SU-DHL-6 (cell line): ENCODE data around the gene TMEM60.

Experiments
- EZH2phosphoT487 ChIP-seq: fragments of 200-600 bp; sonication (generic), shearing (Covaris generic); conservative IDR thresholded peaks from 2 replicates; pipeline ENCODE4 v1.6.1; 2018; ENCODE audit warnings: mild to moderate bottlenecking, antibody characterized with exemption, low read length, moderate library complexity, mixed read lengths
- TF ChIP-seq, protein P1 (sequence below): fragments of 200-600 bp; sonication (generic); IDR thresholded peaks from one replicate; pipeline ENCODE4 v1.5.1; 2017; ENCODE audit warnings: antibody characterized with exemption, mild to moderate bottlenecking, low read length, moderate library complexity; ENCODE audit not compliant: insufficient read depth, poor library complexity, severe bottlenecking

DNA sequence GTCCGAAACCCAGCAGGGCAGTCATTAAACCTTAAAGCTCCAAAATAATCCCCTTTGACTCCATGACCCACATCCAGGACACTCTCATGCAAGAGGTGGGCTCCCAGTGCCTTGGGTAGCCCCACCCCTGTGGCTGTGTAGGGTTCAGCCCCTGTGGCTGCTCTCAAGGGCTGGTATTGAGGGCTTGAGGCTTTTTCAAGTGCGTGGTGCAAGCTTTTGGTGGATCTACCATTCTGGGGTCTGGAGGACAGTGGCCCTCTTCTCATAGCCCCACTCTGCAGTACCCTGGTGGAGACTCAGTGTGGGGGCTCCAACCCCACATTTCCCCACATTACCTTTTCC lies 51.4 kb downstream of the TMEM60 start:
- TF ChIP-seq, protein P1, sequence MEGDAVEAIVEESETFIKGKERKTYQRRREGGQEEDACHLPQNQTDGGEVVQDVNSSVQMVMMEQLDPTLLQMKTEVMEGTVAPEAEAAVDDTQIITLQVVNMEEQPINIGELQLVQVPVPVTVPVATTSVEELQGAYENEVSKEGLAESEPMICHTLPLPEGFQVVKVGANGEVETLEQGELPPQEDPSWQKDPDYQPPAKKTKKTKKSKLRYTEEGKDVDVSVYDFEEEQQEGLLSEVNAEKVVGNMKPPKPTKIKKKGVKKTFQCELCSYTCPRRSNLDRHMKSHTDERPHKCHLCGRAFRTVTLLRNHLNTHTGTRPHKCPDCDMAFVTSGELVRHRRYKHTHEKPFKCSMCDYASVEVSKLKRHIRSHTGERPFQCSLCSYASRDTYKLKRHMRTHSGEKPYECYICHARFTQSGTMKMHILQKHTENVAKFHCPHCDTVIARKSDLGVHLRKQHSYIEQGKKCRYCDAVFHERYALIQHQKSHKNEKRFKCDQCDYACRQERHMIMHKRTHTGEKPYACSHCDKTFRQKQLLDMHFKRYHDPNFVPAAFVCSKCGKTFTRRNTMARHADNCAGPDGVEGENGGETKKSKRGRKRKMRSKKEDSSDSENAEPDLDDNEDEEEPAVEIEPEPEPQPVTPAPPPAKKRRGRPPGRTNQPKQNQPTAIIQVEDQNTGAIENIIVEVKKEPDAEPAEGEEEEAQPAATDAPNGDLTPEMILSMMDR: no peak
- no peak for TF ChIP-seq EZH2phosphoT487
